ENCODE measurements around the gene SEC24D.

The SEC24D gene

DNA sequence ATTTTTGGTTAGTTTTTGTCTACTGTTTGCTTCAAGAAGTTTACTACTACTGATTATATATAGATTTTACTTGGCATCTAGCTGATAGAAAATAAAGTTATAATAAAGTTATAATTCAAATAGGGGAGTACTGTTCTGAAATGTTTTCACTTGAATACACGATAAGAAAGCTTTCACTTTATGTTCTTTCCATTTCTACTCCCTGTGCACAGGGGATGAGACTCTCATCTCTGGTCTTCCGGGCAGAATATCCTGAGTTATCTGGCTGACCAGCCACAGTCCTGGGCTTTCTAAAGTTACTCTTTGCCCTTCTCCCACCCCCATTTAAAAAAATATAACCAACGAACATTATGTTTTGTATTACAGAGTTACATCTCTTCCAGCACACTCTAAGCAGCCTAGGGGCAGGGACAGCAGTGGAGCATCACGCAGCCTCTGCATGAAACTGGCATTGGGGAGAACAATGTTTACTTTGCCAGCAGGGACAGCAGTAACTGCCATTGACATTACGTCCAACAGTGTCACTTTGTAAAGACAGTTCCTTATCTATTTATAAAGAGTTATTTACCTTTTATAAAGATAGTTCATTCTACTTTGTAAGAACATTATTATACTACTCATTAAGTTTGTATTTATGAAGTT is 86.5 kb downstream of the SEC24D start:
- no peak for DNase-seq

DNA sequence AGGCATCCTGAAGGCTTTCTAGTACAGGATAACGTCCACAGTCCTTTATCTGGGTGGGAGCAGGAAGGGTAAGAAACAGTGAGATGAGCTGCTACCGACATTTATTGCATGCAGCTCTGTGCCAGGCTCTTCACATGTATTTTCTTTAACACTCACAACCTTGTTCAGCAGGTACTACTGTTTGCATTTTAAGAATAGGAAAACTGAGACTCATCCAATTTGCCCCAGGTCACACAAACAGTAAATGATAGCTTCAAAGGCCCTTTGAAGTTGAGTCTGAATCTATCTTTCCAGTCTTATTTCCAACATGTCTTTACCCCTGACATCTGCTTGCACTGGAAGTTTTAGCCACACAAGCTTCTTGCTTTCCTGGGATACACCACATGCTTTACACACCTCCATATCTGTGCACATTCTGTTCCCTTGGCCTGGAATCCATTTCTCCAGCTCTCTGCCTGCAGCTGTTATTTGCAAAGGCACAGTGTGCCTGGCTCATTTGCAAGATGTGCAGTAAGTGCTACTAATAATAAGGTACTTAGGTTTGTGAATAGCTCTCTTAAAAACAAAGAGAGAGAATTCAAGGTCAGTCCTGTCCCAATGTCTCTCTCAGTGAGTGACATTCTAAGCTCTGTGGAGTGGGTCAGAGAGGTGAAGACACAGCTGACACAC is 89.5 kb downstream of the SEC24D start:
- DNase-seq = no peak

DNA sequence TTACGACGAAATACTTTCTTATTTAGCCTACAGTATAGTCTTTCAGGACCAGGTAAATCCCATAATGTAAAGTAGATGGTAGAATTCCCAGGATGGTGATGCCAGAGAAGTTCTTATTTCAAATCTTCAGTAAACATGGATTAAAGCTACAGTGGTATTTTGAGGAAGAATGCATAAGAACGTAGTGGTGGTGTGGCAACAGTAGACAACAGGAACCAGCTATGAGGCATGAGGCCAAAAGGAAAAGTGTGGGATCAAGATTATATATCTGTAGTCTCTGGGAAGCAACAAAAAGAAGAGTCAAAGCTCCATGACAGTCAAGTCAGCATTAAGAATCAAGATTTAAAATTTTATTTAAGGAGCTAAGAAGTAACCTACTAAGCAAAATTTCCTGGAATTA is 90.6 kb downstream of the SEC24D start:
- no peak for DNase-seq

DNA sequence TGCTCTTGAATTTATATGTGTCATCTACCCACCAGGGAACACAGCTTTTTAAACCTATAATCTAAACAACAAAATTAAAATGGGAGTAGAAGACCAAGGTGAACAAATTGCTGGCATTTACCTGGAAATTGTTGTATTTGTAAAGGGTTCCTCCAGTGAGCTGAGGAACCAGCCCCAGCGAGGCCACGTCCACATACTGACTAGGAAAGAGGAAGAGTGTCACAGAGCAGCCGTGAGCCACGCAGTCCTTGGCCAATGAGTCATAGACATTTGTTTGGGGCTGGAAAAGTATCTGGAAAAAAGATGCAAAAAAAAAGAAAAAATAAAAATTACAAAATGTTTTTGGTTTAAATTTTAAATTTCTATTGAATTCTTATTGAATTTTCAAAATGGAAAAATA is 92.1 kb downstream of the SEC24D start:
- no peak for DNase-seq

DNA sequence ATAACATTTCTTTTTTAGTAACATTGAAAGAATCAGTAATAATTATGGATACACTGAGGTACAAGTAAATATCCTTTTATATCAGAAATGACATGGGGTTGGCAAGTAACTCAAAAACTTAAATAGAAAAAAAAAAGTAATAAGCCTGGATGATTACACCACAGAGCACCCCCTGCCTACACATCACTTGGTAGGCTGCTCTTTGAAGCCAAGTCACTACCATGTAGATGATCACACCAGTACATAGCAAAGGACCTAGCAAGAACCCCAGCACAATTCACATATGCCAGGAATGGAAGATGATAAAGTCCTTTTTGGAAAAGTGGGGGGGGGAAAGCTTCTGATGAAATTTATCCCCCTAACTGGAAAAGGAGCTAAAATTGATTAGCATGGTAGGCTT is 93.9 kb downstream of the SEC24D start:
- no peak for DNase-seq

DNA sequence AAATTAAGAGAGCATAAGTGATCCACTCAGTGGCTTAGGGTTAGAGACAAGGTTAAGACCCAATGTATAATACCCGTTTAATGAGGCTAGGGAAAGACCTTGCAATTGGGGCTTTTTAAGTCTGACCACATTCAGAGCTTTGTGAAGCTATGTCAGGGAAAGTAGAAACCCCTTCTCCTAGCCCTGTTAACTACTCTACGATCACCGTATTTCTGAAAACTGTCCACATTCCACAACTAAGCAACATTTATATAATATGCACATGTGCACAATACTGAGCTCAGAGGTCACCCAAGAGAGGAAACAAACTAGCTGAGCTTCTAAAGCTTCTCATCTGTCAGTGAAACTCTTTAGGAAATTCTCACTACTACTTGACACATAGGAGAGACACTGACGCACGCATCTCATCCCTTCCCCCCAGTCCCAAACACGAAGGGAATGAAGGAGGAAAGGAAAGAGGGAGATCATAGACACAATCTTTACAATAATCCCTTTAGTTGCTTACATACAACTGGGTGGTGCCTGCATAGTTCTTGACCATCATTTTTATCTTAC is 94.5 kb downstream of the SEC24D start:
- DNase-seq = no peak

DNA sequence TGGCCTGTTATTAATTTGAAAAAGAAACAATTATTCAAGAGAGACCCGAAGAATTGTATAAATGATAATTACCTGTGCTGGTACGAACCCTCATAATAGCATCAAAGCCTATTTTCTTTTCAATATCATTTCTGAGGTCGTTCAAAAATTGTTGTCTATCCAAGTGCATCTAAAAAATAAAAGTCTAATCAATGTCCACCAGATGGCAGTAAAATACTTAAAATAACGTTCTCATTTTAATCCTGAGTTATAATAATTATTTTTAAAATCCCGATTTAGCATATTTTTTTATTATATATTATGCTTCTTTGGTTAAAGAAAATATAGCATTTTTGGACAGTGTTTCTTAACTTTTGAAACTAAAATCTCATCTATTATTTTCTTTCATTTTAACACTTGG is 95.1 kb downstream of the SEC24D start:
- DNase-seq = no peak

DNA sequence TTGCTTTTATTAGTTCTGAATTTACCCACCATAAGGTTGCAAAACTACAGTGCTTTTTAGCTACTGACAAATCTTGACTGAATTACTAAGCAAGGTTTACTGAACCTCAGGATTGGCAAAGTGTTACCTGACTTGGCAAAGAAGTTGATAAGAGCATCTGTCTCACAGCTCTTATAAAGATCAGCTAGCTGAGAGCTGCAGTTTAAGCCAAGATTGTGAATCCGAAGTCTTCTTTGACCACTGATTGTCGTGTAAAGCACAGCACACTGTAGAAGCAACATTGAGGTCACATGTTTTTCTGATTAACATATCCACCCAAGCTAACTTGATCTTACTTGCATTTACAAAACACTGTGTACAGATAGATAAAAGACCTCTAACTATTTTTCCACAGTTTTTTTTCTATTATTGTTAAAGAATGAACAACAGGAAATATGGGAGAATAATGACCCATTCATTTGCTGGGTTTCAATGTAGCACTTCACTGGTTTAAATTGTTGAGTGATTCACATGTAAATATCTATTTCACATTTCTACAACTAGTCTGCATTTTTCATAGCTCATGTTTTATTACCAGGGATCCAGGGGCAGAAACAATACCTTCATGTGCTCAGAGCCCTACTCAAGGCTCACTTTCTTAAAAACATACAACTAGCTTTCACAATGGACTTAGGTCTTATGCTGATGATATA is 96.8 kb downstream of the SEC24D start:
- DNase-seq = no peak

DNA sequence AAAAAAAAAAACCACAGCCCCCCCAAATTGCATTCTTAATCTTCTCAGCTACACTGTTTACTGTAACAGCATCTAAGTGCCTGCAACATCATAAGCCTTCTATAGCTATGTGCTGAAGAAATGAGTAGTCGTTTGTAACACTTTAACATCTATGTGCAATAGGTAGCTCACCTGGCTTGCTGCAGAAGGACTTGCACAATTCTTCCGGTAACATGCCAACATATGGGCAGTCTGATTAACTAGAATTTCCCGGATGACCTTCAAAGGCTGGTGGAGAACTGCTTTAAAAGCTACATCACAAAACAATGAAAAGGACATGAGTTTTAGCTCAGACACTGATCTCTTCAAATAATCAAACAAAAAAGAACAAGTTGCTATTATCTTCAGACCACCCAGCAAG is 97.8 kb downstream of the SEC24D start:
- no peak for DNase-seq

DNA sequence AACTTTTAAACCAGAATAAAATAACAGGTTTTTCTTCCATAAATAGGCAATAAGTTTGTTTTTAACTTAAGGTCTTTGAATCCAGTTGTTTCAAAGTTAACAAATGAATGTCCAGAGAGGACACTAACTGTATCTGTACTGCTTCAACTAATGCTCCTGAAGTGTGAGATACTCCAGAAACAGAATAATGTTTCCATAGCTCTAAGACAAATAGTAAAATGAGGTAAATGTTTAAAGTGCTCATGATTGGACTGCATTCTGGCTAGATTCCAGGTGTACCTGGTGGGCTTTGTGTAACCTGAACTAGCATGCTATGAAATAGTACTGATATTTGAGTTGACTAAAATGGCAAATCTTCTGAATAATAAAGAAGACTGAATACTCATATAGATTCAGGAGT is 99.0 kb downstream of the SEC24D start:
- DNase-seq = no peak

DNA sequence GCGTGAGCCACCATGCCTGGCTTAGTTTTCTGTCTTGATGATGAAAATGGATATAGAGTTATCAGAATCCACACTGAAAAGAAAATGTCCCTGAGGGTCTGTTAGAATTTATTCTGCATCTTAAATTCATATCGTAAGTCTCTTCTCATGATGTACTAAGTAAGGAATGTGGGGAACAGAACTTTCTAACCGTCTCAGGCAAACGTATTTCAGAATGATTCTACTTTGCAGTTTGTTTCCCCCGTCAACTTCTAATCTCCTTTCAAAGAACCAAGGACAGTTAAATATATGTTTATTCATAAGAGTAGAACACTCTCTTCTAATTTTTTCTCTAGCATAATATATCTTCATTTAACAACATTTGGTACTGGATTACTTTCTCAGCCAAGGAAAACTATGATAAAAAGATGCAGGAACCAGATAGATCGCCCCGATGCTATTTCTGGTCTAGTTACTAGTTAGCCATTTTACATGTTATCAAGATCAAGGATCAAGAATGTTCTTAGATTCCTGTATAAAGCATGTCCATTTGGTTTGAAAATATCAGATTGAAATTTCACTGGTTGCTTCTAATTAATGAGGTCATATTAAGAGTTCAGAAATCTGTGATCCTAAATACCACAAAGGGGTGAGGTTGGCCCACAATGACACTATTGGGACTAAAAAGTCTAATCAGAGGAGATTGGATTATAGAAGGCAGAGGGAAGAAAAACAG is 101.3 kb downstream of the SEC24D start:
- no peak for DNase-seq

DNA sequence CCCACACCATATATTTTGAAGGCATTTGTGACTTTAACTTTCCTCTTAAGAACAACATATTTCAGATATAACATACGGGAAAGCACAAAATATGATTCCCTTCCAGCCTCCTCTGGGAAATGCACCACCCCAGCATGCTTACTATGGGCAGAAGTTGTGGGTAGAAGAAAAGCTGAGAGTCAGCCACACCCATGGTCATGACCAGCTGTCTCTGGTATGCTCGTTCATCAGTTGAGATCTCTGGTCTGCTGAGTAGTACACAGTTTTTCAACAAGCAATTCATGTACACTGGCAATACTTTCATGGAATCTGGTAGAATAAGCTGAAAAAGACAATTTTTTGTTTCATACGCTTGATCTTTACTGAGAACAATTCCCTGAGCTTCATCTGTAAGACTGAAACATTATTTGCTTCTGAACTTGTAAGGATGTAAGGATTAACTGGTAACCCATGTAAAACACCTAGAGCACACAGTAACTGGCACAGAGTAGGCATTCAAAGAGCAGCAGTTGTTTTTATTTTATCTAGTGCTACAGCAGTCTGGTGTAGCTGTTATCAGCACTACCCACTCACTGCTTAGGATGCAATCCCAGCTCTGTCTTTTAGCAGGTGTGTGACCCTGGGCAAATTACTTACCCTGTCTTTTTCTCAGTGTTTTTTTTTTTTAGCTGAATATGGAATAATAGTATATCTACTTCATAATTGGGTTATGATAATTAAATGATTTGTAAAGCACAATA is 103.2 kb downstream of the SEC24D start:
- DNase-seq = no peak

DNA sequence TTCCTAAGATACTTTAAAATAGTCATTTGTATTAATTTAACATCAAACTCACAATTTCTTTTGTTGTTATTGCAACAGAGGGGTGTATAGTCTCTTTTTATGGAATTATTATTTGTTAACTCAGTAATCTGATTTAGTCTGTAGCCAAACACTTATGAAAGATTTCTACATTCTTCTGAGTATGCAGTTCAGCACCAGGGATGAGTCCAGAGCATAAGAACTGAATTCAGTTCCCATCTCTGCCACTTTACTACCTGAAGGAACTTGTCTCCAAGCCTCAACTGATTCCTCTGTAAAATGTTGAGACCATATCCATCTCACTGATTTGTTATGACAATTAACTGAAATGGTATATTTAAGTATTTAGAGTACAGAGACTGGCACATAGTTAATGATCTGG is 105.2 kb downstream of the SEC24D start:
- DNase-seq = no peak

DNA sequence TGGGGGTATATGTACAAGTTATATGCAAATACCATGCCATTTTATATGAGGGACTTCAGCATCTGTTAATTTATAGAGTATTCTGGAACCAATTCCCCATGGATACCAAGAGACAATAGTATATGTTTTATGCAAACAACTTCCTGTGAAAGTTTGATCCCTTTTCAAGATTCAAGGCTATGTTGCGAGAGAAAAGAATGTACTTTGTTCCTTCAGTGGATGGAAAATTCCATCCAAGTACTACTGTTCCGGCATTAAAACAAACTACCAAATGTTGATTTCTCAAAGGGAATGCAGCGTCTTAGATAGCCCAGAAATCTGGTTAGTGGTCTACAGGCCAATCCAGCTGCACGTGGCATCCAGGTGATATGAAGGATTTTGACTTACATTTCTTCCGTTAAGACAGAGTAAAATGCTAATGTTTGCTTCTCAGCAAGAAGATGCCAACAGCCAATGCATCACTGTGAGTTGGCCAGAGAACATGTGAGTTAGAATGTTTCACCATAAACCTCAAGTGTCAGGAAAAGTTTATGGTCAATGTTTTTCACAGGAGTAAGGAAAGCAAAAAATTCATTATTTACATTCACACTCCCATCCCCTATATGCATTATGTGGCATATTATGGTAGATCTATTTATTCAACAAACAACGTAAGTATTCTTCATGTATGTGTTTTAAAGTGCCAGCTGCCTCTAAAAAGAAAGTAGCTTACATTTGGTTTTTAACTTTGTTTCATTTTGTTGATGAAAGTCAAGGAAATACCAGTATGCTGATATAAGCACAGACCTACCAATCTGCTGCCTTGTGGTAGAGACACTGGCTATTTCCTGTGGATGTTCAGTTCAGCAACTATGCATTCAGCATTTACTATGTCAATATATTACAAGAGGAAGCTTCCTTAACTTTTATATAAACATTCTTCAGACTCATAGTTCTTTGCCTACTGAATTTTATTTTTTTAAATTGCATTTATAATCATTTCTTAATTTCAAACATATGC is 106.3 kb downstream of the SEC24D start:
- DNase-seq = no peak

DNA sequence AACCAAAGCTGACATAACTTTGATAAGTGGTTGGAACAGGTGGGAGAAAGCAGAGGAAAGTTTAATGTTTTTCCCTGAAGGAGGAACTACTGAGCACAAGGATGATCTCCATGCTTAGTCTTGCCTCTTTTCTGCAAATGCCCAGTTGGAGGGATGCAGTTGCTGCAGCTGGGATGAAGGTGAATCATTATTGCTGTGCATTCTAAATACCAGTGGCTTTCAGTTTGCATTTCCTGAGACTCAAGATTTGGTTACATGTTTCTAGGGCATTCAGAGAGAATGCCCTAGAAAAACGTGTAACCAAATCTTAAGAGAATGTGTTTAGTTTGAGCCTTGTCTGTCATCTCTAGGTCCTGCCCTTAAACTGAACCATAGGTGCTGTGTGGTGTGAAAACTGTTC is 108.6 kb downstream of the SEC24D start:
- no peak for DNase-seq

DNA sequence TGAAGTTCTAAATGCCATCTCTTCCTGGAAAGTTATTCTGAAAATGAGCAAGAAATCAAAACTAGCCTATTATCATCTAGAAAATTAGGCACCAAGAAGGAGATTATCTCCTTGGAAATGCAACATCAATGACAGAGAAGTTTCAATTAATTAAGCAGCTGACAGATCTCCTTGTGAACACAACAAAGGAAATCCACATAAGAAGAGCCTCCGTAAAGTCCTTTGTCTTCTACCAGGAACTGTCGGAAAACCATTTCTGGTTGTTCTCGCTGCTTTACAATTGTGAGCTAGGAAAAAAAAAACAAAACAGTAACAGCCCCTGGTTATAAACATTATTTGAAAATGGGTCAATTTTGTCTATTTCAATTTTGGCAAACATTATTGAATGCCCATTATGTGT is 112.6 kb downstream of the SEC24D start:
- no peak for DNase-seq

DNA sequence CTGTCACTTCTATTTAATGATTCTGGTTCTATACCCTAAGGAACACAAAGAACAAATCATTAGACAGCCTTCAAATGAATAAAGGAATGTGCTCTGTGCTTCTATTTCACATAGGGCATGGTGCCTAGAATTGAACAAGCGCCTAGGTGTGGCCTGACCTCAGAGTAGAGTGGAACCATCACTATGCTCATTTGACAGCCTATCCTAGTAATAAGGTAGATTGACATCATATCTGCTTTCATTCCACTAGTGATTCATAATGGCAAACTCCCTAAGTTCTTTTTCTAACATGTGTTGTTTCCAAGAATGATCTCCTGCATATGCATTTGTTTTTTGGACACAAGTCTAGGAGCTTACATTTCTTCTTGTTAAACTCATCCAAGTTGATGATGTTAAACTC is 114.2 kb downstream of the SEC24D start:
- no peak for DNase-seq

DNA sequence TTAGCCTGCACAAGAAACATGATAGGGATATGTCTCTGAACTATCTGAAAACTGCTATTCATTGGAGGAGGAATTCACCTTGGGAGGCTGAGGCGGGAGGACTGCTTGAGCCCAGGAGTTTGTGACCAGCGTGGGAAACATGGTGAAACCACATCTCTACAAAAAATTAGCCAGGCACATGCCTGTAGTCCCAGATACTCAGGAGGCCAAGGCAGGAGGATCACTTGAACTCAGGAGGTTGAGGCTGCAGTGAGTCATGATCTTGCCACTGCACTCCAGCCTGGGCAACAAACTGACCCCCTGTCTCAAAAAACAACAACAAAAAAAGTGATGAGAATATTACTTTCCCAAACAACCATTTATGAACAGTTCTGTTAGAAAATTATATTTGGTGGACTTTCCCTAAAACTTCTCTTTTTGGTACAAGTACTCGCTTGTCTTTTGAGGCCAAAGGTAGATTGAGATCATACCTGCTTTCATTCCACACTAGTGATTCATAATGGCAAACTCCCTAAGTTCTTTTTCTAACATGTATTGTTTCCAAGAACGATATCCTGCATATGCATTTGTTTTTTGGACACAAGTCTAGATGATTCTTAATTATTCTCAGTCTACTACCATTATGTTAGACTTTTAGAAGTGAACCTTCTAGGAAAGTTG is 117.3 kb downstream of the SEC24D start:
- DNase-seq = no peak

DNA sequence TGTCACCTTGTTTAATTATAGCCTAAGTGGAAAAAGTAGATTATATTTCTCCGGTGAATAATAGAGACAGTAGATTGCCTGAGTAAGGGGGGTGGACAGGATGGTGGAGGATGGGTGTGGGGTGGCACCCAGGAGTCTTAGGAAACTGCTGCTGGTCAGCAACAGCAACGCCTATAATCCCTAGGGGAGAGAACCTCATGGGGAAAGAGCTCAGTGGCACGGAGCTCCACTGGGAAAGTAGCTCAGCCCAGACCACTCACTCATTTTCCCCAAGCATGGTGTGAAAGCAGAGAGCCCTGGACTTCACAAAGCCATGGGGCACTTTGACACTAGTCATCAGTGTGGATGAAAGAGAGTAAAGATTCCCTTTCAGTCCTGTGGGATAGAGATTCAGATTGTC is 119.6 kb downstream of the SEC24D start:
- no peak for DNase-seq

DNA sequence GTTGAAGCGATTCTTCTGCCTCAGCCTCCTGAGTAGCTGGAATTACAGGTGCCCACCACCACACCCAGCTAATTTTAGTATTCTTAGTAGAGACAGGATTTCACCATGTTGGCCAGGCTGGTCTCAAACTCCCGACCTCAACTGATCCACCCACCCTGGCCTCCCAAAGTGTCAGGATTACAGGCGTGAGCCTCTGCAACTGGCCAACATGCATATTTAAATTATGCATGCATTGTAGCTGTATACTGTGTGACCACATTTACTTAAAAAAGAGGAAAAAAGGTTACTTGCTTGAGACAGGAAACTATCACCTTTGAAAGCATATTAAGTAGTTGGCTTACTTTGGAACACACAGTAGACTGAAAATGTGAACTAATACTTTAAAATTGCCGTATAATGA is 121.2 kb downstream of the SEC24D start:
- DNase-seq = no peak

DNA sequence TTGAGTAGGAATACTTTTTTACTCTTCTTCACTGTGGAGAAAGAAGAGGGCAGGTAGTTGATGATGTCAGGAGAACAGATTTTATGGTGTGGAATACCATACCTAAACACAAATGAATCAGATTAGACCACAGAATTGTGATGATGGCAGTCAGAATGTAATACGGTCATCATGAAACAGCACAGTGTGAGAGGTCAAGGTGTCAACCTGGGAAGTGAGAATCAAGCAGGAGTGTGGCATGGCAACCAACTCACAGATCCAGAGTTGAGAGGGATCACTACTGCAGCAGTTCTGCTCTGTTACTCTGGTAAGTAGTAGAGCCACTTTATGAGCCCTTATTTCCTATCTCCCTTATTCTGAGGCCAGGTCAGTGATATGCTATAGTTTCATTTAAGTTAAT is 123.1 kb downstream of the SEC24D start:
- no peak for DNase-seq
